ENCODE results near the gene LCLAT1. TPM values are rescaled to one million over a fixed set of nuclear protein-coding genes. Genes with fewer than 3 reads are reported as not detected.

The LCLAT1 gene
- total RNA-seq, 1 donor from 2014 or later = 28.8 TPM

GRCh38 chr2:30514848-30515435, 67.9 kb downstream of the LCLAT1 start:
- no peak for DNase-seq (ENCODE audit: low spot score)

GRCh38 chr2:30516166-30516565, 69.1 kb downstream of the LCLAT1 start:
- DNase-seq (ENCODE audit: low spot score) = no peak

GRCh38 chr2:30519796-30520195, 72.8 kb downstream of the LCLAT1 start:
- no peak for DNase-seq (ENCODE audit: low spot score)

- DNase-seq (ENCODE audit: low spot score) = no peak
Measured at GRCh38 chr2:30522421-30522820, 75.4 kb downstream of the LCLAT1 start.

GRCh38 chr2:30527411-30527810, 80.4 kb downstream of the LCLAT1 start:
- no peak for DNase-seq (ENCODE audit: low spot score)

- no peak for DNase-seq (ENCODE audit: low spot score)
Measured at GRCh38 chr2:30527859-30528258, 80.8 kb downstream of the LCLAT1 start.

- DNase-seq (ENCODE audit: low spot score) = no peak
Measured at GRCh38 chr2:30530346-30530745, 83.3 kb downstream of the LCLAT1 start.

- no peak for DNase-seq (ENCODE audit: low spot score)
Measured at GRCh38 chr2:30541680-30542079, 94.6 kb downstream of the LCLAT1 start.

- no peak for DNase-seq (ENCODE audit: low spot score)
Measured at GRCh38 chr2:30545875-30546274, 98.8 kb downstream of the LCLAT1 start.

- no peak for DNase-seq (ENCODE audit: low spot score)
Measured at GRCh38 chr2:30548386-30548785, 101.3 kb downstream of the LCLAT1 start.

GRCh38 chr2:30549096-30549495, 102.0 kb downstream of the LCLAT1 start:
- DNase-seq (ENCODE audit: low spot score) = no peak

GRCh38 chr2:30559544-30560275, 112.7 kb downstream of the LCLAT1 start:
- DNase-seq (ENCODE audit: low spot score) = no peak

GRCh38 chr2:30561349-30561748, 114.3 kb downstream of the LCLAT1 start:
- DNase-seq (ENCODE audit: low spot score) = no peak

- peak; percentile 59 for DNase-seq (ENCODE audit: low spot score)
Measured at GRCh38 chr2:30565851-30566358, 118.9 kb downstream of the LCLAT1 start.

- no peak for DNase-seq (ENCODE audit: low spot score)
Measured at GRCh38 chr2:30566631-30567030, 119.6 kb downstream of the LCLAT1 start.

- DNase-seq (ENCODE audit: low spot score) = no peak
Measured at GRCh38 chr2:30567317-30567716, 120.3 kb downstream of the LCLAT1 start.

GRCh38 chr2:30569946-30570345, 122.9 kb downstream of the LCLAT1 start:
- DNase-seq (ENCODE audit: low spot score) = no peak

- DNase-seq (ENCODE audit: low spot score) = no peak
Measured at GRCh38 chr2:30577151-30577550, 130.1 kb downstream of the LCLAT1 start.

GRCh38 chr2:30580391-30580790, 133.3 kb downstream of the LCLAT1 start:
- DNase-seq (ENCODE audit: low spot score) = no peak

GRCh38 chr2:30582521-30582920, 135.5 kb downstream of the LCLAT1 start:
- DNase-seq (ENCODE audit: low spot score) = no peak

GRCh38 chr2:30583204-30583749, 136.2 kb downstream of the LCLAT1 start:
- no peak for DNase-seq (ENCODE audit: low spot score)

GRCh38 chr2:30584116-30584515, 137.1 kb downstream of the LCLAT1 start:
- no peak for DNase-seq (ENCODE audit: low spot score)

GRCh38 chr2:30588994-30589393, 141.9 kb downstream of the LCLAT1 start:
- no peak for DNase-seq (ENCODE audit: low spot score)

All from ureter (tissue), 1 donor.